OCI-LY3 (cell line): ENCODE results near the gene PRKCD.

ENCODE experiments used
- CTCF ChIP-seq: fragments of 200-600, 300-600 bp; sonication (generic); IDR thresholded peaks from 2 replicates; pipeline ENCODE4 v1.5.1; 2014; ENCODE audit warnings: antibody characterized with exemption, low read length, low read depth
- EZH2phosphoT487 ChIP-seq: fragments of 200-600 bp; shearing (Covaris generic); IDR thresholded peaks from 2 replicates; pipeline ENCODE4 v1.6.1; 2018; ENCODE audit warnings: antibody characterized with exemption, mixed run types, low read depth

GRCh38 chr3:53224026-53224425 lies 63.0 kb downstream of the PRKCD start:
- TF ChIP-seq CTCF, result no peak
- TF ChIP-seq EZH2phosphoT487, result no peak
